Right lobe of liver (tissue), 4 donors: Measurements from ENCODE around the gene SOS2.

Experiments
- CTCF ChIP-seq, 4 donors: fragments of 200-600 bp in 3 of 4; fragments of 450-650 bp in 1 of 4; IDR thresholded peaks; one replicate each; pipeline versions ENCODE4 v1.5.1 to v1.8.0; 2016 to 2022; ENCODE audit warnings: antibody characterized with exemption in 4 of 4, mild to moderate bottlenecking in 2 of 4
- POLR2A ChIP-seq: fragments of 450-650 bp; IDR thresholded peaks from one replicate; pipeline ENCODE4 v1.6.1; 2017; ENCODE audit warnings: antibody characterized with exemption, mild to moderate bottlenecking
- donor health status: DM: no; HTN: no; CAD: no.
- donor health status: DM: no; HTN: no; CAD: no.
- donor health status: DM: no; HTN: yes; CAD: no.

GRCh38 chr14:50116966-50117365, 114.4 kb downstream of the SOS2 start:
- no peak for TF ChIP-seq CTCF (IDR thresholded peaks at IDR 0.05)
- no peak for TF ChIP-seq POLR2A
